A673 (cell line): ENCODE data around the gene RCVRN. TPM values are rescaled to one million over a fixed set of nuclear protein-coding genes. Genes with fewer than 3 reads are reported as not detected.

Source experiments
- BruUV-seq: library from RNA; stranded (reverse); fragments of 400-500 nt; replicated peaks from 2 replicates; lab custom pipeline; 2021; lab: Mats Ljungman, UMichigan
- CTCF ChIA-PET: fragments of 300-600 bp; sonication (Branson Sonifier 250); formaldehyde crosslinking; loops from one replicate; lab custom pipeline; 2022; ENCODE audit warnings: antibody characterized with exemption; lab: Charles Lee
- POLR2A ChIA-PET: fragments of 300-600 bp; sonication (Branson Sonifier 250); formaldehyde crosslinking; loops from one replicate; lab custom pipeline; 2022; ENCODE audit warnings: antibody characterized with exemption; ENCODE audit not compliant: low non-redundant PET; lab: Charles Lee
- DNase-seq: peaks from one replicate; pipeline ENCODE4 v3.0.0-alpha.2; 2015; ENCODE audit warnings: low spot score
- H3K27ac ChIP-seq: fragments of 200-600 bp; sonication (generic); 2 replicates; pipeline ENCODE4 v1.5.1; 2016; ENCODE audit warnings: mixed run types, low read depth, mild to moderate bottlenecking, mixed read lengths, antibody characterized with exemption, low read length; ENCODE audit not compliant: poor library complexity, severe bottlenecking
- H3K27me3 ChIP-seq: fragments of 200-600 bp; sonication (generic); replicated peaks from 2 replicates; pipeline ENCODE4 v1.6.1; 2017; ENCODE audit warnings: mixed run types, low read depth, mild to moderate bottlenecking, mixed read lengths, antibody characterized with exemption, low read length; ENCODE audit not compliant: insufficient read depth, poor library complexity
- H3K36me3 ChIP-seq: fragments of 200-600 bp; sonication (generic); 2 replicates; pipeline ENCODE4 v1.6.1; 2016; ENCODE audit warnings: mixed run types, mild to moderate bottlenecking, mixed read lengths, antibody characterized with exemption, low read length; ENCODE audit not compliant: insufficient read depth, poor library complexity, severe bottlenecking
- H3K4me1 ChIP-seq: fragments of 200-600 bp; sonication (generic); 2 replicates; pipeline ENCODE4 v1.6.1; 2017; ENCODE audit warnings: mixed run types, mild to moderate bottlenecking, mixed read lengths, antibody characterized with exemption, low read length; ENCODE audit not compliant: insufficient read depth, poor library complexity, severe bottlenecking
- H3K4me3 ChIP-seq: fragments of 200-600 bp; sonication (generic); 2 replicates; pipeline ENCODE4 v1.5.1; 2016; ENCODE audit warnings: low read depth, mixed run types, mild to moderate bottlenecking, mixed read lengths, low read length; ENCODE audit not compliant: poor library complexity, severe bottlenecking
- H3K9me3 ChIP-seq: fragments of 200-600 bp; sonication (generic); 2 replicates; pipeline ENCODE4 v1.6.1; 2016; ENCODE audit warnings: mixed run types, low read depth, mild to moderate bottlenecking, mixed read lengths, antibody characterized with exemption, low read length; ENCODE audit not compliant: poor library complexity, severe bottlenecking
- CTCF ChIP-seq: fragments of 300-800, 200-600 bp; sonication (generic); conservative IDR thresholded peaks from 2 replicates; pipeline ENCODE4 v1.5.1; 2017; ENCODE audit warnings: low read depth, mild to moderate bottlenecking, antibody characterized with exemption, low read length, moderate library complexity, mixed read lengths
- EZH2 ChIP-seq: fragments of 200-600 bp; sonication (generic); IDR thresholded peaks from 2 replicates; pipeline ENCODE4 v1.6.1; 2017; ENCODE audit warnings: borderline replicate concordance, low read depth, mild to moderate bottlenecking, mixed read lengths, antibody characterized with exemption, low read length; ENCODE audit not compliant: poor library complexity, severe bottlenecking
- intact Hi-C: fragments of 100-400 bp; cut with micrococcal nuclease; formaldehyde crosslinking; loops from one replicate; pipeline ENCODE4 v1.10.0; 2022; ENCODE audit not compliant: unreplicated experiment
- total RNA-seq: library from RNA; stranded (reverse); gene quantifications from 2 replicates; pipeline ENCODE4 v1.2.3, GENCODE V29; 2021

The RCVRN gene
- total RNA-seq, 1 experiment from 2014 or later: not detected

GRCh38 chr17:9932491-9932890 lies 27.4 kb upstream of the RCVRN start:
- no peak for DNase-seq
- BruUV-seq: no TSS peak
- CTCF ChIA-PET: no interaction called here
- no peaks in the 10 kb centered on the region for H3K27me3 ChIP-seq
- no peaks in the 10 kb centered on the region for H3K36me3 ChIP-seq
- no peaks in the 10 kb centered on the region for H3K9me3 ChIP-seq
- no peak for TF ChIP-seq CTCF
- TF ChIP-seq EZH2: no peak
- POLR2A ChIA-PET: no interaction called here
- no peak overlapping the region for H3K27ac ChIP-seq
- H3K4me1 ChIP-seq: no peaks in the 10 kb centered on the region
- intact Hi-C loops: no loop called here
- no peak overlapping the region for H3K4me3 ChIP-seq

- no peak overlapping the region for H3K27ac ChIP-seq
- H3K9me3 ChIP-seq: no peaks in the 10 kb centered on the region
- BruUV-seq: no TSS peak
- H3K27me3 ChIP-seq: no peaks in the 10 kb centered on the region
- ChIA-PET POLR2A (no interaction called here), CTCF (no interaction called here)
- TF ChIP-seq EZH2 (no peak), CTCF (no peak)
- no peak overlapping the region for H3K4me3 ChIP-seq
- H3K4me1 ChIP-seq: no peaks in the 10 kb centered on the region
- intact Hi-C loops: no loop called here
- H3K36me3 ChIP-seq: no peaks in the 10 kb centered on the region
- no peak for DNase-seq
Observed at GRCh38 chr17:9931144-9931741, 26.2 kb upstream of the RCVRN start.

- intact Hi-C loops: no loop called here
- TF ChIP-seq EZH2 (no peak), CTCF (no peak)
Observed at GRCh38 chr17:9929871-9930270, 24.8 kb upstream of the RCVRN start.

More at GRCh38 chr17:9929871-9930270, 24.8 kb upstream of the RCVRN start:
- Histone ChIP-seq H3K4me1 (no peaks in the 10 kb centered on the region), H3K27me3 (no peaks in the 10 kb centered on the region), H3K4me3 (no peak overlapping the region), H3K9me3 (no peaks in the 10 kb centered on the region), H3K27ac (no peak overlapping the region), H3K36me3 (no peaks in the 10 kb centered on the region)
- DNase-seq: no peak
- ChIA-PET CTCF (no interaction called here), POLR2A (no interaction called here)
- no TSS peak for BruUV-seq
